HG03378 (cell line): ENCODE data around the gene CC2D2B.

Experiments used
- ATAC-seq: cut with Tn5 transposase; IDR thresholded peaks from one replicate; pipeline ENCODE4 v1.9.1; 2021; ENCODE audit warnings: mild to moderate bottlenecking, moderate library complexity; ENCODE audit not compliant: unreplicated experiment

CC2D2B gene

DNA sequence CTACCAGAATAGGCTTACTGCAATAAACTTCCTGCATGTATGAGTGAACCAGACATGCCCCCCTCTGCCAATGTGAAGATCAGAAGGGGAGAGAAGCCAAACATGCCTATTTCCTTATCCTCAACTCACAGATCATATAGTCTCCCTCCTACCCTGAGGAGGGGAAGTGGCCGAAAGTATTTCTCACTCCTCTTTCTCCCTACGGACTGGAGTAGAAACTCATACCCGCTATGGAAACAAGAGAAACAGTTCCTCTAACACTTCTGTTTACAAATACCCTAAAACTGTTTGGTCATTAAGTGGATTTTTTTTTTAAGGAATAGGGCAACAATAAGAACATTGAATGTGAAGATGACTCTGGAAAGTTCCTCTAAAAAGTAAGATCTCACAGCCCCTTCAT is 167.0 kb downstream of the CC2D2B start:
- ATAC-seq: no peak

GRCh38 chr10:96075977-96076376 is 168.2 kb downstream of the CC2D2B start:
- ATAC-seq: no peak

DNA sequence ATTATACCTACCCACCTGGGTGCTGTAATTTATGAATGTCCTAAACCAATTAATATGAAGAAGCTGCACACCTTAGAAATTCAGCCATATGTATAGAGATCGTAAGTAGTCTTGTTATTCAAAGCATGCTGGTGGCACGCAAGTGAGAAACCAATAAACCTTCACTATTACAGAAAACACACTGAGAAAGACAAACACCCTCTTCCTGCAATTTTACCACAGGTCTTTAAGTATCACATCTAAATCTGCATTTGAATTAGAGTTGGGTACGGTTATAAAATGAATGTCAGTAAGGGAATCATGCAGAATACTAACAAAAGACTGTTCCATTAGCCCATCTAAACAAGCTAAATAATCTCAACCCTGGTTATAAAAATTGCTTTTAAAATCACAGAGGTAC is 169.4 kb downstream of the CC2D2B start:
- no peak for ATAC-seq

DNA sequence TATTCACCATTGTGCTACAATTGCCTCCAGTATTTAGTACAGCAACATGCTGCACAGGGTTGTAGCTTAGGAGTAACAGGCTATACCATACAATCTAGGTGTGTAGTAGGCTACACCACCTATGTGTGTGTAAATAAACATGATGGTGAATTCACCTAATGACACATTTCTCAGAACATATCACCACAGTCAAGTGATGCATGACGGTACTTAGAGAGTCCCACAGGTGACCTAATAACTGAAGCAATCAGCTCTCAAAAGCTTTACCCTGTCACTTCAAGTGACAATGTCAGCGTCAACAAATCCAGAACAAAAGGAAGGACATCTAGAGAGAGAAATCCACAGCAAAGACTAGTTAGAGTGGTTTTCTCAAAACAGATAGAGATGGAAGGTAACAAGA is 174.4 kb downstream of the CC2D2B start:
- ATAC-seq: no peak
